ENCODE data around the gene ZSWIM4.

ZSWIM4 gene

DNA sequence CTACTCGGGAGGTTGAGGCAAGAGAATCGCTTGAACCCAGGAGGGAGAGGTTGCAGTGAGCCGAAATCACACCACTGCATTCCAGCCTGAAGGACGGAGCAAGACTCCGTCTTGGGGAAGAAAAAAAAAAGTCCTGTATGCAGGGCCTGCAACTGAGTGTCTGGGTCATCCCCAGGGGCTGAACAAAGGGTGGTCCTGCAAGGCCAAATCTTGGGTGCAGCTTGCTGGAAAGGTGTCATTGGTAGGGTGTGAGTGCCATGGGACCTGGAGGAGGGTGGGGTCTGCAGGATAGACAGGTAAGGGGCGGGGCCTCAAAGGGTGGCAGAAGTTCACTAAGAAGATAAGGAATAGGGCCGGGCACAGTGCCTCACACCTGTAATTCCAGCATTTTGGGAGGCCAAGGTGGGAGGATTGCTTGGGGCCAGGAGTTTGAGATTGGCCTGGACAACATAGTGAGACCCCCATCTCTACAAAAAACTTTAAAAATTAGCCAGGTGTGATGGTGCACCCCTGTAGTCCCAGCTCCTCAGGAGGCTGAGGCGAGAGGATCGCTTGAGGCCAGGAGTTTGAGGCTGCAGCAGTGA lies 31.5 kb downstream of the ZSWIM4 start:
- ATAC-seq (replicated peaks) (no peak), DNase-seq (no peak)
- Mint-ChIP-seq H3K27me3 (no peaks in the 10 kb centered on the region), H3K27ac (no peak overlapping the region), H3K36me3 (peaks cover 40 to 53% of the 10 kb centered on the region in 2 donors), H3K4me1 (peaks cover 3 to 9% of the 10 kb centered on the region in 2 donors), H3K9me3 (peaks cover 0 to 3% of the 10 kb centered on the region in 2 donors), H3K4me3 (no peak overlapping the region)

GRCh38 chr19:13827656-13828055 lies 32.4 kb downstream of the ZSWIM4 start:
- Mint-ChIP-seq H3K4me1 (peaks cover 3 to 12% of the 10 kb centered on the region in 2 donors), H3K27ac (no peak overlapping the region), H3K9me3 (peaks cover 0 to 3% of the 10 kb centered on the region in 2 donors), H3K36me3 (peaks cover 42 to 51% of the 10 kb centered on the region in 2 donors), H3K27me3 (no peaks in the 10 kb centered on the region), H3K4me3 (no peak overlapping the region)
- ATAC-seq (replicated peaks): no peak
- no peak for DNase-seq

DNA sequence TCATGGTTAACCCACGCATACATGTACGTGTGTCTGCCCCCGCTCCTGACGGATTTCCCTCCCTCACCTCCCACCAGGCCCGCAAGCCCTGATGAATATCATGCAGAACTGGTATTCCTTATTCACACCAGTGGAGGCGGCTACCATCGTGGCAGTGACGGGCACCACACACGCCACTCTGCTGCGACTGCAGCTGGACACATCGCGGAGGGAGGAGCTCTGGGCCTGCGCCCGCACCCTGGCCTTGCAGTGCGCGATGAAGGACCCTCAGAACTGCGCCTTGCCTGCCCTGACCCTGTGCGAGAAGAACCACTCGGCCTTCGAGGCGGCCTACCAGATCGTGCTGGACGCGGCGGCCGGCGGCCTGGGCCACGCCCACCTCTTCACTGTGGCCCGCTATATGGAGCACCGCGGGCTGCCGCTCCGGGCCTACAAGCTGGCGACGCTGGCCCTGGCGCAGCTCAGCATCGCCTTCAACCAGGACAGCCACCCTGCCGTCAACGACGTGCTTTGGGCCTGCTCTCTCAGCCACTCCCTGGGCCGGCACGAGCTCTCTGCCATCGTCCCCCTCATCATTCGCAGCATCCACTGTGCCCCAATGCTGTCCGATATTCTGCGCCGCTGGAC lies 35.0 kb downstream of the ZSWIM4 start:
- DNase-seq: no peak
- H3K9me3 Mint-ChIP-seq: peaks cover 0 to 3% of the 10 kb centered on the region in 2 donors
- no peaks in the 10 kb centered on the region for H3K27me3 Mint-ChIP-seq
- peaks cover 16 to 37% of the 10 kb centered on the region in 2 donors for H3K4me1 Mint-ChIP-seq
- no peak overlapping the region for H3K4me3 Mint-ChIP-seq
- no peak for ATAC-seq (replicated peaks)
- H3K27ac Mint-ChIP-seq: no peak overlapping the region
- H3K36me3 Mint-ChIP-seq: peaks cover 42 to 57% of the 10 kb centered on the region in 2 donors

DNA sequence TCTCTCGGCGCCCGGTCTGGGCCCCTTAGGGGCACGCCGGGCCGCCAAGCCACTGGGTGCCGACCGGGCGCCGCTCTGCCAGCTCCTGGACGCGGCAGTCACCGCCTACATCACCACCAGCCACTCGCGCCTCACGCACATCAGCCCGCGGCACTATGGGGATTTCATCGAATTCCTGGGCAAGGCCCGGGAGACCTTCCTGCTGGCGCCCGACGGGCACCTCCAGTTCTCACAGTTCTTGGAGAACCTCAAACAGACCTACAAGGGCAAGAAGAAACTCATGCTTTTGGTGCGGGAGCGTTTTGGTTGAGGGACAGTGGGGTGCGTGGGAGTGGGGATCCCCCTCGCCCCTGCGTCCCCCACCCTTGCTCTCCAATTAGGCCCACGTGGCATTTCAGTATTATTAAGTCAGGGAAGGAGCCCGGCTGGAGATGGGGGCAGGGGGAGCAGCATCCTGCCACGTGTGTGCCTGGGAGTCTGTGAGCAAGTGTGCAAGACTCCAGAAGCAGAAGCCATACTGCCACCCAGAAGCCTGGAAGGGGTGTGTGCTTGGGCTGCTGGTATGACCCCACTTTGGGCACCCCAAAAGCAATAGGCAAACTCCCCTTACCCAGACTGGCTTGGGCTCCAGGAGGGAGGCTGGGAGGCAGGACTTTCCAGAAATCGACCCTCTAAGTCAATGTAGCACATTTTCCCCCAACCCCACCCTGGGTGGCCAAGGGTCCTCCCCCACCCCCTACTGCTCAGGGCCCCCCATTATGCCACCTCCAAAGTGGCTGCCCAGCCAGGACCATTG lies 35.7 kb downstream of the ZSWIM4 start:
- DNase-seq: no peak
- no peak overlapping the region for H3K4me3 Mint-ChIP-seq
- peaks cover 16 to 40% of the 10 kb centered on the region in 2 donors for H3K4me1 Mint-ChIP-seq
- H3K36me3 Mint-ChIP-seq: peaks cover 35 to 57% of the 10 kb centered on the region in 2 donors
- H3K27ac Mint-ChIP-seq: peak overlapping the region; percentile 37
- H3K27me3 Mint-ChIP-seq: no peaks in the 10 kb centered on the region
- H3K9me3 Mint-ChIP-seq: peaks cover 0 to under 1% of the 10 kb centered on the region in 2 donors
- no peak for ATAC-seq (replicated peaks)

GRCh38 chr19:13831537-13832467 lies 36.6 kb downstream of the ZSWIM4 start:
- Mint-ChIP-seq H3K27me3 (no peaks in the 10 kb centered on the region), H3K4me1 (peaks cover 22 to 45% of the 10 kb centered on the region in 2 donors), H3K4me3 (no peak overlapping the region), H3K36me3 (peaks cover 30 to 57% of the 10 kb centered on the region in 2 donors), H3K27ac (peak overlapping the region; percentile 31), H3K9me3 (no peaks in the 10 kb centered on the region)
- DNase-seq: no peak
- no peak for ATAC-seq (replicated peaks)

GRCh38 chr19:13833330-13834243 lies 38.3 kb downstream of the ZSWIM4 start:
- ATAC-seq (replicated peaks) (peak; percentile 80 to 83), DNase-seq (peak; percentile 87)
- H3K27ac Mint-ChIP-seq: peak overlapping the region; percentile 86
- peaks cover 28 to 56% of the 10 kb centered on the region in 2 donors for H3K36me3 Mint-ChIP-seq
- peak overlapping the region; percentile 88 to 89 for H3K4me3 Mint-ChIP-seq
- no peaks in the 10 kb centered on the region for H3K9me3 Mint-ChIP-seq
- H3K4me1 Mint-ChIP-seq: peaks cover 27 to 59% of the 10 kb centered on the region in 2 donors
- H3K27me3 Mint-ChIP-seq: no peaks in the 10 kb centered on the region

GRCh38 chr19:13834244-13835069 lies 39.2 kb downstream of the ZSWIM4 start:
- peaks cover 33 to 60% of the 10 kb centered on the region in 2 donors for H3K36me3 Mint-ChIP-seq

GRCh38 chr19:13835791-13836723 lies 40.8 kb downstream of the ZSWIM4 start:
- peak overlapping the region; percentile 98 for H3K27ac Mint-ChIP-seq
- no peaks in the 10 kb centered on the region for H3K9me3 Mint-ChIP-seq
- H3K36me3 Mint-ChIP-seq: peaks cover 28 to 61% of the 10 kb centered on the region in 2 donors
- peak overlapping the region; percentile 80 to 84 for H3K4me3 Mint-ChIP-seq
- H3K27me3 Mint-ChIP-seq: no peaks in the 10 kb centered on the region
- ATAC-seq (replicated peaks) (peak in 1 of 2 donors; percentile 15), DNase-seq (no peak)
- H3K4me1 Mint-ChIP-seq: peaks cover 42 to 81% of the 10 kb centered on the region in 2 donors

More at GRCh38 chr19:13834244-13835069, 39.2 kb downstream of the ZSWIM4 start:
- no peak for DNase-seq
- ATAC-seq (replicated peaks): no peak
- Mint-ChIP-seq H3K9me3 (no peaks in the 10 kb centered on the region), H3K27me3 (no peaks in the 10 kb centered on the region), H3K4me3 (peak overlapping the region; percentile 88 to 89), H3K4me1 (peaks cover 33 to 67% of the 10 kb centered on the region in 2 donors), H3K27ac (peak overlapping the region; percentile 86)

DNA sequence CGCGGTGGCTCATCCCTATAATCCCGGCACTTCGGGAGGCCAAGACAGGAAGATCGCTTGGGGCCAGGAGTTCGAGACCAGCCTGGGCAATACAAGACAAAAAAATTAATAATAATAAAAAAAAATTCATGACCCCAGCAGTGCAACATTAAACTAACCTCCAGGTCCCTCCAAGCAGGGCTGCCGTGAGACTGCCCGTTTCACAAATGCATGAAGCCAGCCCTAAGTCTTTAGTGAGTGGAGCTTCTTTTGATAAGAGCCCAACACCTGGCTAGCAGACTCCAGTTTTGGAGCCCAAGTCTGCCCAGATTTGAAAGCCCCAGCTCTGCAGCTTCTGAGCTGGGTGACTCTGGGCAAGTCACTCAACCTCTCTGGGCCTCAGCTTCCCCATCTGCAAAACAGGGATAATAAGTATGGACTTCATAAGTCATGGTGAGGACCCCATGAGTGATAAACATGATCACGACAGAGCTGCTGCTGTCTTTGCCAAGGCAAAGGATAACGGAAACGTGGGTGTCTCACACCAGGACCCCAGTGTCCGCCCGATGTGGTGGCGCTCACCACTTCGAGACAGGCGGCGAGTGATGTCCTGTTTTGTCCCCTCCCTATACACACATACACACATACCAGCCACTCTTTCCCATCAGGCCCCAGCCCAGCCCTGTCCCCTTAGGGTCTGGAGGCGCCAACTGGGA lies 43.3 kb downstream of the ZSWIM4 start:
- H3K4me1 Mint-ChIP-seq: peaks cover 44 to 87% of the 10 kb centered on the region in 2 donors
- DNase-seq (no peak), ATAC-seq (replicated peaks) (no peak)
- H3K27ac Mint-ChIP-seq: peak overlapping the region; percentile 98
- H3K27me3 Mint-ChIP-seq: no peaks in the 10 kb centered on the region
- H3K4me3 Mint-ChIP-seq: peak overlapping the region; percentile 95
- H3K9me3 Mint-ChIP-seq: no peaks in the 10 kb centered on the region
- H3K36me3 Mint-ChIP-seq: peaks cover 21 to 59% of the 10 kb centered on the region in 2 donors

GRCh38 chr19:13839130-13839937 lies 44.1 kb downstream of the ZSWIM4 start:
- Mint-ChIP-seq H3K4me3 (peak overlapping the region; percentile 95), H3K36me3 (peaks cover 17 to 52% of the 10 kb centered on the region in 2 donors), H3K4me1 (peaks cover 44 to 87% of the 10 kb centered on the region in 2 donors), H3K27me3 (no peaks in the 10 kb centered on the region), H3K27ac (peak overlapping the region; percentile 98), H3K9me3 (no peaks in the 10 kb centered on the region)
- DNase-seq (peak; percentile 83), ATAC-seq (replicated peaks) (peak; percentile 65 to 70)
